Bronchial epithelial cell (primary cell): Measurements from ENCODE around the gene HS1BP3. TPM values are rescaled to one million over a fixed set of nuclear protein-coding genes. Genes with fewer than 3 reads are reported as not detected.

Source experiments
- DNase-seq: peaks from one replicate; pipeline ENCODE4 v3.0.0-alpha.2; 2010; ENCODE audit warnings: low read depth
- FAIRE-seq: peaks from 2 replicates; lab custom pipeline; 2011; peaks lifted over from hg19 to GRCh38; lab: Jason Lieb, UNC
- H3K27me3 ChIP-seq: 2 replicates; pipeline ENCODE4 v1.5.1; 2011; ENCODE audit warnings: low read length; ENCODE audit not compliant: control insufficient read depth, insufficient read depth
- H3K36me3 ChIP-seq: 2 replicates; pipeline ENCODE4 v1.5.1; 2011; ENCODE audit warnings: low read length; ENCODE audit not compliant: control insufficient read depth, insufficient read depth
- H3K4me3 ChIP-seq: 2 replicates; pipeline ENCODE4 v1.5.1; 2011; ENCODE audit warnings: mild to moderate bottlenecking, low read depth, low read length, control low read depth
- total RNA-seq: library from RNA; depleted of rRNA; stranded (reverse); fragments of >200 nt; gene quantifications from 2 replicates; pipeline ENCODE4 v1.2.1, GENCODE V29; 2014
- TF ChIP-seq, protein P1 (sequence below): IDR thresholded peaks from 2 replicates; pipeline ENCODE4 v1.5.1; 2011; ENCODE audit warnings: mild to moderate bottlenecking, moderate library complexity, low read length, control low read depth, inconsistent platforms; ENCODE audit not compliant: insufficient read depth, severe bottlenecking

The HS1BP3 gene
- total RNA-seq, 1 donor from 2014 or later, result 27.6 TPM

DNA sequence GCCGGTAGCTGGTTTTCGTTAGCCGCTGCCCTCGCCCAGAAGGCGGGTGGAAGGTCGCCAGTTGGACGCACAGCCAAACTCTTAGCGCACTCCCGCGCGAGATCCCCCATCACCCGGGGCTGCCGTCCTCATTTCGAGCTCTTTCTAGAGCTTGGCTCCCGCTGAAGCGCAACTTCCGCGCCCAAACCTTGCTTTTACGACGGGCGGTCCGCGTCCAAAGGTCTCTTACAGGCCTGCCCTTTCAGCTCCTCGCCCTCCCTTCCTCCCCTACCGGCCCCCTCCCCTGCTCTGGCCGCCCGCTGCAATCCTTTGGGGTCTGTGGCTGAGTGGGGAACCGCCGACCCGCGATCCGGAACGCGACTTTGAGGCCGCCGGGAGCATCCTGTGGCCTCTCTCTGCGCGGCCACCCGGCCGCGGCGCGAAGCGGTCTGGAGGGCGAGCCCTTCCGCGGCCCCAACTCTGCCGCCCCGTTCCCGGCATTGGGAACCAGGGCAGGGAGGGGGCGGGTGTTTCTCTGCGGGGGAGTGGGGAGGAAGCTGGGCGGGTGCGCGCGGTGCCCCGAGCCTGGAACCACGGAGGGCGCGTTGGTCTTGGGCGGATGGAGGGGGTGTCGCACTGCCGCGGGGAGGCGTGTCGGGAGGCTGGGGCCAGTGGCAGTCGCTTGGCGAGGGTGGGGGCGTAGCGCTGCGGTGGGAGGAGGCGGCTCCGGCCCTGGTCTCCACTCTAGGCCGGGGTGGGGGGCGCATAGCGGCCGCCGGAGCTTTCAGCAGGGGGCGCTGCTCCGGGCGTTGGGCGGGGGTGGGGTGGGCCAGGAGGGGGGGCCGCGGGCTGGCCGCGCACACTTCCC lies 15.6 kb upstream of the HS1BP3 start, which contains the start of gene GDF7:
Gene GDF7 (plus strand): TSS at position 841 of the 847 bp plus-strand sequence. CDS start 96 bp downstream, outside the sequence.
- TF ChIP-seq, protein P1, sequence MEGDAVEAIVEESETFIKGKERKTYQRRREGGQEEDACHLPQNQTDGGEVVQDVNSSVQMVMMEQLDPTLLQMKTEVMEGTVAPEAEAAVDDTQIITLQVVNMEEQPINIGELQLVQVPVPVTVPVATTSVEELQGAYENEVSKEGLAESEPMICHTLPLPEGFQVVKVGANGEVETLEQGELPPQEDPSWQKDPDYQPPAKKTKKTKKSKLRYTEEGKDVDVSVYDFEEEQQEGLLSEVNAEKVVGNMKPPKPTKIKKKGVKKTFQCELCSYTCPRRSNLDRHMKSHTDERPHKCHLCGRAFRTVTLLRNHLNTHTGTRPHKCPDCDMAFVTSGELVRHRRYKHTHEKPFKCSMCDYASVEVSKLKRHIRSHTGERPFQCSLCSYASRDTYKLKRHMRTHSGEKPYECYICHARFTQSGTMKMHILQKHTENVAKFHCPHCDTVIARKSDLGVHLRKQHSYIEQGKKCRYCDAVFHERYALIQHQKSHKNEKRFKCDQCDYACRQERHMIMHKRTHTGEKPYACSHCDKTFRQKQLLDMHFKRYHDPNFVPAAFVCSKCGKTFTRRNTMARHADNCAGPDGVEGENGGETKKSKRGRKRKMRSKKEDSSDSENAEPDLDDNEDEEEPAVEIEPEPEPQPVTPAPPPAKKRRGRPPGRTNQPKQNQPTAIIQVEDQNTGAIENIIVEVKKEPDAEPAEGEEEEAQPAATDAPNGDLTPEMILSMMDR, result peak; percentile 4
- Histone ChIP-seq H3K4me3 (peak within 1 kb of the TSS; percentile 41), H3K36me3 (no peaks in the 10 kb centered on the region), H3K27me3 (peaks cover 46% of the 10 kb centered on the region)
- DNase-seq (no peak), FAIRE-seq (no peak)

DNA sequence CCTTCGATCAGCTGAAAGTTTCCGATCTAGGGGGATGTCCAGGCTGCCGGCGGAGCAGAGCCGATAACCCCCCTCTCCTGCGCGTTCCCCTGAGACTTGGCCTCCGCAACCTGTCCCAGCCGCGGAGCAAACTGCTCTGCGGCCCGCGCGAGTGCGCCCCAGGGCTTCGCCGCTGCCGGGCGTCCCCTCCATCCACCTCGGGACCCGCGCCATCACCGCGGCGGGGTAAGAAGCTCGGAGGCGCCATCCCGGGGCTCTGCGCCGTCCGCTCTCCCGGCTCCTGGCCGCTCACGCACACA lies 15.1 kb upstream of the HS1BP3 start:
- Histone ChIP-seq H3K27me3 (peaks cover 46% of the 10 kb centered on the region), H3K36me3 (no peaks in the 10 kb centered on the region), H3K4me3 (no peak overlapping the region)
- DNase-seq (no peak), FAIRE-seq (no peak)
- TF ChIP-seq, protein P1, result no peak

DNA sequence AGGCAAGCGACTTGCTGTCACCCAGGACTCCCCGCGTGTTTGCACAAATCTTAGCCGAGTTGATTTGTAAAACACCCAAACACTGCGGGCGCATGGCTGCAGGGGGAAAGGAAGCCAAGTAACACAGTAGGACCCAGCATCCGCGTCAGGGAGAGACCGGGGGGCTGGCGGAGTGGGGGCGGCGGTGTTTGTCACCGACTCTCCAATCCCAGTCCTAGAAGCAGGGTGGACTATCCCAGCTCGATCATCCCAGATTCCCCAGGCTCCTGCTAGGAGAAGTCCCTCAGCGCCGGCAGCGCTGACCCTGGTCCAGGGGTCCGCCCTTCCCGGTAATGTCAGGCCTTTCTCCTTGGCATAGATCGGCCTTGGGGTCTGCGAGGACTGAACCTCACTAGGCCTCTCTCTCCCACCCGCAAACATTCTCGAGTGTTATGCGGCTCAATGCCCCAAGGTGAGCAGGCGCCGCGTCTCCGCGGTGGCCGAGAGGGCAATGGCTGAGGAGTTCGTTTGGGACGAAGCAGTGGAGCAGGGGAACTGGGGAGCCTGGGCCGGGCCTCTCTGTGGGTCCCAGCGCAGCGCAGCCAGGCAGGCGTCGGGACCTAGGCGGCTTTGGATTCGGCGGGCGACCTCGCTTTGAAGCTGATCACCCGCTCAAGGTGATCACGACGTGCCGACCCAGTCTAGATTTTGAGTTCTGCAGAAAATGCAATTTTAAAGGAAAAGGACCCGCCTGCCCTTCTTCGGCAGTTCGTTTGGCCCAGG lies 14.5 kb upstream of the HS1BP3 start:
- Histone ChIP-seq H3K4me3 (no peak overlapping the region), H3K27me3 (peaks cover 46% of the 10 kb centered on the region), H3K36me3 (no peaks in the 10 kb centered on the region)
- DNase-seq, result no peak
- TF ChIP-seq, protein P1, result no peak
- FAIRE-seq, result no peak

DNA sequence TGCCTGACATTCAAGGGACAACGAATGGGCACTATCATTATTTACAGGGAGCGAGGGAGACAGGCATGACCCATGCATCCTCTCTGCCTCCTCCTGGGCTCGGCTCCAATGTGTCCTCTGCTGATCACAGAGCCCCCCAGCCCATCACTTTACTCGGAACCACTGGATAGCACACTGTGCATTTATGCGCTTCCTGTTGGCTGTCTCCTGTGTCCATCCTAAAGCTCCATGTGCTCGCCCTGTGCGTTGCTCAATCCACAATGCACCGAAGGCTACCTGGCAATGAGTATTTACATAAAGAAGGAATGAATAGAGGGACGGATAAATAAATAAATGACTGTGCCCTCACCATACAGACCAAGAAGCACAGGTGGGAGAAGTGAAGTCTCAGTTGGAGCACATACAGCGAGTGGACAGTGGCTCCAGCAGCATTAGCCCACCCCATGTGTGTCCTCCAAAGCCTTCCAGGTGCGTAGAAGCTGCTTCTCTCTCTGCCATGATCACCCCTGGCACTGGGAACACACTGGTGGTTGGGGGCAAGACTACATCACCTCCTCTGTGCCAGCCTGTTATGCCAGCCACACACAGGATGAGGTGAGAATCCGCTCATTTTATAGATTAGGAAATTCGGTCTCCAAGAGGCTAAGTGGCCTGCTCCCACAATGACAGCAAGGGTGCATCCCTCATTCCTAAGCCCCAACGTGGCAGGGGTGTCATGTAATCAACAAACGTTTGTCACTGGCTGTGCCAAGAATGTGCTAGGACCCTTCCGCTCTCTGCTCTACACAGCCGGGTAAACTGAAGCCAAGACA lies 13.7 kb upstream of the HS1BP3 start:
- FAIRE-seq (peak; percentile 66), DNase-seq (no peak)
- Histone ChIP-seq H3K27me3 (peaks cover 45% of the 10 kb centered on the region), H3K4me3 (no peak overlapping the region), H3K36me3 (no peaks in the 10 kb centered on the region)
- TF ChIP-seq, protein P1, result no peak

- peaks cover 44% of the 10 kb centered on the region for H3K27me3 ChIP-seq
- TF ChIP-seq, protein P1, result no peak
- FAIRE-seq (no peak), DNase-seq (no peak)
- no peaks in the 10 kb centered on the region for H3K36me3 ChIP-seq
- H3K4me3 ChIP-seq, result no peak overlapping the region
These were observed 13.1 kb upstream of the HS1BP3 start for GRCh38 chr2:20664071-20664390.
